Uterus (tissue), 4 donors: Measurements from ENCODE around the gene EMID1. TPM values are rescaled to one million over a fixed set of nuclear protein-coding genes. Genes with fewer than 3 reads are reported as not detected.

Source experiments
- DNase-seq, 2 donors: peaks; one replicate each; pipeline ENCODE4 v3.0.0-alpha.2; 2019 to 2020
- H3K27ac ChIP-seq, 2 donors: fragments of 200-600 bp; sonication (generic); 1 replicate in 1 of 2; 2 replicates in 1 of 2; pipeline ENCODE4 v1.5.1; 2016 to 2018
- H3K27me3 ChIP-seq, 2 donors: fragments of 200-600 bp; sonication (generic); one replicate each; pipeline ENCODE4 v1.5.1; 2018 to 2019; ENCODE audit warnings: control low read depth in 1 of 2
- H3K36me3 ChIP-seq, 2 donors: fragments of 200-600 bp; sonication (generic); one replicate each; pipeline ENCODE4 v1.5.1; 2019; ENCODE audit warnings: control low read depth in 1 of 2
- H3K4me1 ChIP-seq, 2 donors: fragments of 200-600 bp; sonication (generic); one replicate each; pipeline ENCODE4 v1.5.1; 2018 to 2019; ENCODE audit warnings: control low read depth in 1 of 2
- H3K4me3 ChIP-seq, 2 donors: fragments of 200-600 bp; sonication (generic); 1 replicate in 1 of 2; 2 replicates in 1 of 2; pipeline ENCODE4 v1.5.1; 2018 to 2019; ENCODE audit warnings: mild to moderate bottlenecking in 1 of 2
- H3K9me3 ChIP-seq, 2 donors: fragments of 200-600 bp; sonication (generic); one replicate each; pipeline ENCODE4 v1.5.1; 2019; ENCODE audit warnings: control low read depth in 1 of 2
- CTCF ChIP-seq, 4 experiments: fragments of 200-600 bp in 2 of 4; fragments of 450-650 bp in 2 of 4; sonication (generic) in 2 of 4; IDR thresholded peaks; one replicate each; pipeline ENCODE4 v1.5.1; 2016 to 2019; ENCODE audit warnings: antibody characterized with exemption in 4 of 4, mild to moderate bottlenecking in 2 of 4, moderate library complexity in 1 of 4
- POLR2A ChIP-seq, 2 donors: fragments of 450-650 bp; IDR thresholded peaks; one replicate each; pipeline ENCODE4 v1.6.1; 2016; ENCODE audit warnings: antibody characterized with exemption in 2 of 2, mild to moderate bottlenecking in 1 of 2, moderate library complexity in 1 of 2
- intact Hi-C: fragments of 100-400 bp; cut with DNase I; formaldehyde crosslinking; loops from one replicate; pipeline ENCODE4 v1.15.1; 2023; ENCODE audit warnings: low total_unique reads
- small RNA-seq: library from RNA; depleted of rRNA; stranded (forward); fragments of <200 nt; gene quantifications from one replicate; pipeline ENCODE3, GENCODE V24; 2016
- total RNA-seq, 4 donors: library from RNA; depleted of rRNA in 3 of 4; stranded (reverse); fragments of >200 nt in 3 of 4; gene quantifications; one replicate each; pipeline versions ENCODE4 v1.1.0 to v1.2.4, GENCODE V29; 2014 to 2023
- donor health status: DM: yes; HTN: yes; CAD: no.

EMID1 gene
- total RNA-seq, 4 donors from 2014 or later: under 0.01 to 30.0 (median 10.2) TPM

- DNase-seq: no peak
- Histone ChIP-seq H3K27me3 (peaks cover 1 to 9% of the 10 kb centered on the region in 2 donors), H3K9me3 (no peaks in the 10 kb centered on the region), H3K36me3 (no peaks in the 10 kb centered on the region), H3K27ac (peak overlapping the region; percentile 78 to 80), H3K4me3 (no peak overlapping the region), H3K4me1 (peaks cover 7 to 32% of the 10 kb centered on the region in 2 donors)
- no peak for TF ChIP-seq POLR2A (IDR thresholded peaks at IDR 0.05)
- TF ChIP-seq CTCF (IDR thresholded peaks at IDR 0.05): no peak
- intact Hi-C loops: no loop called here
These were observed 103.1 kb downstream of the EMID1 start for GRCh38 chr22:29308791-29309262.

Small RNAs within 50 kb of the gene (small RNA-seq; reads per million reads assigned to genes)
- gene RNU6-1219P: not detected

Other genes starting within 250 kb of the EMID1 start
- gene C22orf31, start 144.1 kb upstream of the EMID1 start, total RNA-seq: not detected
- 10 to 100 TPM in 3 of 4 donors, 1 to 10 TPM in 1; 5.9 to 25.1 (median 10.2) TPM for gene KREMEN1, start 132.9 kb upstream of the EMID1 start, total RNA-seq
- 10 to 100 TPM in 3 of 4 donors, 1 to 10 TPM in 1; 6.5 to 46.6 (median 26.1) TPM for gene RHBDD3, start 62.1 kb downstream of the EMID1 start, total RNA-seq
- 100 to 1,000 TPM; 120 to 221 (median 137) TPM for gene EWSR1, start 62.4 kb downstream of the EMID1 start, total RNA-seq
- gene GAS2L1, start 100.8 kb downstream of the EMID1 start, total RNA-seq: 10 to 100 TPM in 2 of 4 donors, 1 to 10 TPM in 2; 2.4 to 29.6 (median 11.9) TPM
- 1 to 10 TPM in 1 of 4 donors, under 1 TPM in 2, not detected in 1; 0.35 to 3.2 (median 0.79) TPM for gene RASL10A, start 109.8 kb downstream of the EMID1 start, total RNA-seq
- 10 to 100 TPM; 32.3 to 49.6 (median 36.6) TPM for gene AP1B1, start 182.7 kb downstream of the EMID1 start, total RNA-seq
- gene RFPL1, start 232.7 kb downstream of the EMID1 start, total RNA-seq: not detected